Suprapubic skin (tissue), 3 donors: ENCODE measurements around the gene RAF1.

ENCODE experiments used
- POLR2A ChIP-seq, 2 donors: fragments of 450-650 bp; IDR thresholded peaks; one replicate each; pipeline ENCODE4 v1.6.1; 2017; ENCODE audit warnings: antibody characterized with exemption in 2 of 2, mild to moderate bottlenecking in 2 of 2, moderate library complexity in 2 of 2
- TF ChIP-seq, protein P1 (sequence below), 2 donors: fragments of 200-600 bp in 1 of 2; fragments of 450-650 bp in 1 of 2; sonication (generic) in 1 of 2; IDR thresholded peaks; one replicate each; pipeline ENCODE4 v1.5.1; 2016 to 2019; ENCODE audit warnings: antibody characterized with exemption in 2 of 2, mild to moderate bottlenecking in 1 of 2, moderate library complexity in 1 of 2

DNA sequence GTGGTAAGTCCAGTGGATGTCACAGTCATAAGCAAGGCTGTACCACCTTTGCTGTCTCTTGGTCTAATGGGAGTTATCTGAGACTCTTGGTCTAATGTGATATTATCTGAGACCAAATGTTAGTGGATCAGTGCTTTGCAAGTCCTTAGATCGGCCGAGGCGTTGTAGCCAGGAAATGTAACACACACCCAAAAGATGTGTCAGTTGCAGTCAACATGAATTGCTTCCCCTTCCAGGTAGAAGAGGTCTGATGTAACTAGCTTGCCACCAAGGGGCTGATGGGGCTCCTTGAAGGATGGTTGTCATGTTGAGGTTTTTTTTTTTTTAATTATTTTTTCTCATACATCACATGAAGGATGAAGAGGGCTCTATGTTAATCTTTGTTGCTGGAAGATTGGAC is 45.4 kb upstream of the RAF1 start:
- TF ChIP-seq, protein P1, sequence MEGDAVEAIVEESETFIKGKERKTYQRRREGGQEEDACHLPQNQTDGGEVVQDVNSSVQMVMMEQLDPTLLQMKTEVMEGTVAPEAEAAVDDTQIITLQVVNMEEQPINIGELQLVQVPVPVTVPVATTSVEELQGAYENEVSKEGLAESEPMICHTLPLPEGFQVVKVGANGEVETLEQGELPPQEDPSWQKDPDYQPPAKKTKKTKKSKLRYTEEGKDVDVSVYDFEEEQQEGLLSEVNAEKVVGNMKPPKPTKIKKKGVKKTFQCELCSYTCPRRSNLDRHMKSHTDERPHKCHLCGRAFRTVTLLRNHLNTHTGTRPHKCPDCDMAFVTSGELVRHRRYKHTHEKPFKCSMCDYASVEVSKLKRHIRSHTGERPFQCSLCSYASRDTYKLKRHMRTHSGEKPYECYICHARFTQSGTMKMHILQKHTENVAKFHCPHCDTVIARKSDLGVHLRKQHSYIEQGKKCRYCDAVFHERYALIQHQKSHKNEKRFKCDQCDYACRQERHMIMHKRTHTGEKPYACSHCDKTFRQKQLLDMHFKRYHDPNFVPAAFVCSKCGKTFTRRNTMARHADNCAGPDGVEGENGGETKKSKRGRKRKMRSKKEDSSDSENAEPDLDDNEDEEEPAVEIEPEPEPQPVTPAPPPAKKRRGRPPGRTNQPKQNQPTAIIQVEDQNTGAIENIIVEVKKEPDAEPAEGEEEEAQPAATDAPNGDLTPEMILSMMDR (IDR thresholded peaks at IDR 0.05) = no peak
- no peak for TF ChIP-seq POLR2A (IDR thresholded peaks at IDR 0.05)
